OCI-LY3 (cell line): ENCODE data around the gene ALPG.

Experiments
- CTCF ChIP-seq: fragments of 200-600, 300-600 bp; sonication (generic); IDR thresholded peaks from 2 replicates; pipeline ENCODE4 v1.5.1; 2014; ENCODE audit warnings: antibody characterized with exemption, low read length, low read depth
- EZH2phosphoT487 ChIP-seq: fragments of 200-600 bp; shearing (Covaris generic); IDR thresholded peaks from 2 replicates; pipeline ENCODE4 v1.6.1; 2018; ENCODE audit warnings: antibody characterized with exemption, mixed run types, low read depth

GRCh38 chr2:232400256-232401015 lies 6.2 kb upstream of the ALPG start:
- TF ChIP-seq CTCF, result no peak
- no peak for TF ChIP-seq EZH2phosphoT487
